SU-DHL-6 (cell line): Measurements from ENCODE around the gene ADK.

Experiments used
- H2AFZ ChIP-seq: fragments of 200-600 bp; sonication (generic); 2 replicates; pipeline ENCODE4 v1.6.1; 2014; ENCODE audit warnings: low read depth, mild to moderate bottlenecking, moderate library complexity, mixed read lengths, antibody characterized with exemption, low read length; ENCODE audit not compliant: severe bottlenecking
- H3F3A ChIP-seq: fragments of 200-600 bp; shearing (Covaris generic); 2 replicates; pipeline ENCODE4 v1.6.0; 2016; ENCODE audit warnings: antibody characterized with exemption, mild to moderate bottlenecking; ENCODE audit not compliant: insufficient read depth
- H3K27ac ChIP-seq: fragments of 200-600 bp; sonication (generic); 2 replicates; pipeline ENCODE4 v1.5.1; 2016; ENCODE audit warnings: low read depth, mild to moderate bottlenecking, low read length, moderate library complexity, mixed read lengths
- H3K27me3 ChIP-seq: fragments of 200-600 bp; sonication (generic), shearing (Covaris generic); 2 replicates; pipeline ENCODE4 v1.6.0; 2014; ENCODE audit warnings: mild to moderate bottlenecking, low read length
- H3K36me3 ChIP-seq: fragments of 200-600 bp; sonication (generic); 2 replicates; pipeline ENCODE4 v1.6.1; 2014; ENCODE audit warnings: mild to moderate bottlenecking, low read length, mixed read lengths
- H3K4me2 ChIP-seq: fragments of 300-600, 200-600 bp; shearing (Covaris generic), sonication (generic); 2 replicates; pipeline ENCODE4 v1.6.0; 2014; ENCODE audit warnings: low read length, low read depth, mild to moderate bottlenecking; ENCODE audit not compliant: poor library complexity, severe bottlenecking
- H3K4me3 ChIP-seq: fragments of 200-600 bp; sonication (generic); 2 replicates; pipeline ENCODE4 v1.5.1; 2014; ENCODE audit warnings: antibody characterized with exemption, low read length, mild to moderate bottlenecking, mixed read lengths; ENCODE audit not compliant: insufficient read depth, poor library complexity, severe bottlenecking
- H3K79me2 ChIP-seq: fragments of 200-600 bp; sonication (generic); 2 replicates; pipeline ENCODE4 v1.6.1; 2014; ENCODE audit warnings: mild to moderate bottlenecking, low read length, moderate library complexity; ENCODE audit not compliant: insufficient read depth
- H3K9ac ChIP-seq: fragments of 200-600 bp; sonication (generic); 2 replicates; pipeline ENCODE4 v1.7.0; 2014; ENCODE audit warnings: mild to moderate bottlenecking, low read length
- H3K9me2 ChIP-seq: fragments of 200-600 bp; sonication (generic); replicated peaks from 2 replicates; pipeline ENCODE4 v1.6.1; 2014; ENCODE audit warnings: low read length; ENCODE audit not compliant: insufficient read depth
- H3K9me3 ChIP-seq: fragments of 200-600 bp; sonication (generic); 2 replicates; pipeline ENCODE4 v1.6.1; 2014; ENCODE audit warnings: low read length, mixed read lengths; ENCODE audit not compliant: insufficient read depth
- H4K20me1 ChIP-seq: fragments of 200-600 bp; sonication (generic); 2 replicates; pipeline ENCODE4 v1.6.1; 2014; ENCODE audit warnings: low read depth, mild to moderate bottlenecking, antibody characterized with exemption, low read length, moderate library complexity, mixed read lengths
- CTCF ChIP-seq: fragments of 200-600 bp; sonication (generic); IDR thresholded peaks from one replicate; pipeline ENCODE4 v1.5.1; 2017; ENCODE audit warnings: antibody characterized with exemption, mild to moderate bottlenecking, low read length, moderate library complexity; ENCODE audit not compliant: insufficient read depth, poor library complexity, severe bottlenecking
- EZH2phosphoT487 ChIP-seq: fragments of 200-600 bp; sonication (generic), shearing (Covaris generic); conservative IDR thresholded peaks from 2 replicates; pipeline ENCODE4 v1.6.1; 2018; ENCODE audit warnings: mild to moderate bottlenecking, antibody characterized with exemption, low read length, moderate library complexity, mixed read lengths

Gene ADK

GRCh38 chr10:74623786-74624185 is 472.8 kb downstream of the ADK start:
- H3K4me2 ChIP-seq: no peak overlapping the region
- H3F3A ChIP-seq: no peaks in the 10 kb centered on the region
- 0 out of 2 replicates have a peak, but pooled peaks cover 3% of the 10 kb centered on the region for H3K36me3 ChIP-seq
- no peak overlapping the region for H3K27ac ChIP-seq
- H3K9ac ChIP-seq: no peak overlapping the region
- H3K79me2 ChIP-seq: no peaks in the 10 kb centered on the region
- H4K20me1 ChIP-seq: no peaks in the 10 kb centered on the region
- H2AFZ ChIP-seq: no peak overlapping the region
- H3K9me2 ChIP-seq: no peaks in the 10 kb centered on the region
- no peaks in the 10 kb centered on the region for H3K9me3 ChIP-seq
- no peak overlapping the region for H3K4me3 ChIP-seq
- TF ChIP-seq CTCF: no peak
- no peak for TF ChIP-seq EZH2phosphoT487
- H3K27me3 ChIP-seq: no peaks in the 10 kb centered on the region

- no peaks in the 10 kb centered on the region for H3K27me3 ChIP-seq
- no peak overlapping the region for H2AFZ ChIP-seq
- TF ChIP-seq EZH2phosphoT487: no peak
- TF ChIP-seq CTCF: no peak
- H3K9me2 ChIP-seq: no peaks in the 10 kb centered on the region
- H3K9me3 ChIP-seq: no peaks in the 10 kb centered on the region
- H3K27ac ChIP-seq: no peak overlapping the region
- H3K79me2 ChIP-seq: no peaks in the 10 kb centered on the region
- 0 out of 2 replicates have a peak, but pooled peaks cover 3% of the 10 kb centered on the region for H3K36me3 ChIP-seq
- no peak overlapping the region for H3K4me3 ChIP-seq
- H3K4me2 ChIP-seq: no peak overlapping the region
- H4K20me1 ChIP-seq: no peaks in the 10 kb centered on the region
- H3F3A ChIP-seq: no peaks in the 10 kb centered on the region
- no peak overlapping the region for H3K9ac ChIP-seq
Measured at GRCh38 chr10:74624501-74624900, 473.5 kb downstream of the ADK start.

- H4K20me1 ChIP-seq: no peaks in the 10 kb centered on the region
- TF ChIP-seq EZH2phosphoT487 (no peak), CTCF (no peak)
Measured at GRCh38 chr10:74628136-74628535, 477.1 kb downstream of the ADK start.

More at GRCh38 chr10:74628136-74628535, 477.1 kb downstream of the ADK start:
- peaks cover 4% of the 10 kb centered on the region; the same call in 1 of the 2 replicates for H3F3A ChIP-seq
- no peaks in the 10 kb centered on the region for H3K79me2 ChIP-seq
- no peak overlapping the region for H3K27ac ChIP-seq
- H3K36me3 ChIP-seq: no peaks in the 10 kb centered on the region
- H3K9me2 ChIP-seq: no peaks in the 10 kb centered on the region
- H3K27me3 ChIP-seq: no peaks in the 10 kb centered on the region
- H2AFZ ChIP-seq: no peak overlapping the region
- H3K9me3 ChIP-seq: no peaks in the 10 kb centered on the region
- H3K4me2 ChIP-seq: no peak overlapping the region
- no peak overlapping the region for H3K4me3 ChIP-seq
- no peak overlapping the region for H3K9ac ChIP-seq
